ENCODE results near the gene MYH11. TPM values are rescaled to one million over a fixed set of nuclear protein-coding genes. Genes with fewer than 3 reads are reported as not detected.
A peak's percentile ranks its signal among the peaks of the same experiment; 100 is the strongest.

The MYH11 gene
- total RNA-seq, 2 donors from 2014 or later = 2,411 to 2,456 TPM

DNA sequence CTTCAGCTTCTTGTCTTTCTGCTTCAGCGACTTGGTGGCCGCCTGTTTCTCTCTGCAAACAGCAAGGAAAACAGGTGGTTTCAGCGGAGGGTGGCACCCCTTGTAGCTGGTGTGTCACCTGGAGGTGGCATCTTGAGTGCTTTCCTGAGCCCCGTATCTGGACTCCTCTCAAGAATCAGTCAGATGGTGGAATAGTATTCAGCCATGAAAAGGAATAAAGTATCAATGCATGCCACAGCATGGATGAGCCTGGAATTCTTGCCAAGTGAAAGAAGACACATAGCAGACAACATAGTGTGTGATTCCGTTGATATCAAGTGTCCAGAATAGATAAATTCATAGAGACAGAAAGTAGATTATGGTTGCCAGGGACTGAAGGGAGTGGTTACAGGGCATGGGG is 141.6 kb downstream of the MYH11 start:
- ATAC-seq (ENCODE audit: insufficient number of reproducible peaks, low FRiP score, low read depth) (no peak), DNase-seq (ENCODE audit: low spot score) (no peak)
- no peak overlapping the region for H3K4me3 ChIP-seq
- peaks cover 99% of the 10 kb centered on the region for H3K36me3 ChIP-seq
- H3K27me3 ChIP-seq (replicated peaks; ENCODE audit: insufficient read depth) = no peaks in the 10 kb centered on the region
- no peaks in the 10 kb centered on the region for H3K9me3 ChIP-seq
- TF ChIP-seq, protein P1, sequence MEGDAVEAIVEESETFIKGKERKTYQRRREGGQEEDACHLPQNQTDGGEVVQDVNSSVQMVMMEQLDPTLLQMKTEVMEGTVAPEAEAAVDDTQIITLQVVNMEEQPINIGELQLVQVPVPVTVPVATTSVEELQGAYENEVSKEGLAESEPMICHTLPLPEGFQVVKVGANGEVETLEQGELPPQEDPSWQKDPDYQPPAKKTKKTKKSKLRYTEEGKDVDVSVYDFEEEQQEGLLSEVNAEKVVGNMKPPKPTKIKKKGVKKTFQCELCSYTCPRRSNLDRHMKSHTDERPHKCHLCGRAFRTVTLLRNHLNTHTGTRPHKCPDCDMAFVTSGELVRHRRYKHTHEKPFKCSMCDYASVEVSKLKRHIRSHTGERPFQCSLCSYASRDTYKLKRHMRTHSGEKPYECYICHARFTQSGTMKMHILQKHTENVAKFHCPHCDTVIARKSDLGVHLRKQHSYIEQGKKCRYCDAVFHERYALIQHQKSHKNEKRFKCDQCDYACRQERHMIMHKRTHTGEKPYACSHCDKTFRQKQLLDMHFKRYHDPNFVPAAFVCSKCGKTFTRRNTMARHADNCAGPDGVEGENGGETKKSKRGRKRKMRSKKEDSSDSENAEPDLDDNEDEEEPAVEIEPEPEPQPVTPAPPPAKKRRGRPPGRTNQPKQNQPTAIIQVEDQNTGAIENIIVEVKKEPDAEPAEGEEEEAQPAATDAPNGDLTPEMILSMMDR (IDR thresholded peaks at IDR 0.05) = no peak
- H3K27ac ChIP-seq = no peak overlapping the region
- H3K4me1 ChIP-seq (ENCODE audit: control insufficient read depth in 1 of 2, low read depth in 2 of 2) = no peaks in the 10 kb centered on the region

DNA sequence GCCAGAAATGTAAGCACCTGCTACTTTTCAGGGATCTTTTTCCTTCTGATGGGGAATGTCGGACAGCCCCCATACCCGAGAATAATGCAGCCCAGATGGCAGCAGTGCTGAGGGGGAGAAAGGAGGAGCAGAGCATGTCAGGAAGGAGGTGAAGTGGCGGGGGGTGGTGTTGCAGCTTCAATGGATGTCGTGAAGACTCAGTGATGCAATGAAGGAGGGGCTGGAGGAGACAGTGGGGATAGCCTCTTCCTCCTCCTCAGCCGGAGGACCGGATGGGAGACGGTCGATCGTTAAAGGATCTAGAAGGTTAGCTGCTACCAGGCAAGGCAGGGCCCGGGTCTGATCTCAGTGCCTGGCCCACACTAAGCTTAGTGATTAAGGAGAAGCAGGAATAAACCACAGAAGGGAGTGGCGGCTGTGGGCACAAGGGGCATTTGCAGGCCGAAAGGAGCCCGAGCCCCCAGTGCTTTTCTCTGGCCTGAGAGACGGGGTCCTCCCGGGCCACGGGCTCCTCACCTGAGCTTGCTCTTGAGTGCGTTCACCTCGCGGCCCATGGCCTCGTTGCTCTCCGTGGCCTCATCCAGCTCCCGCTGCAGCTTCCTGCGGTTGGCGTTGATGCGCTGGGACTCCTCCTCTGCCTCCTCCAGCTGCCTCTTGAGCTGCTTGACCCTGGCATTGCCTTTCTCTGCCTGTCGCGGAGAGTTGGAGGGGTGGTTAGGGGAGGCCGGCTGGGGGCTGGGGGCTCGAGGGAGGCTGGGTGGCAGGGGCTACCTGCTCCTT is 142.2 kb downstream of the MYH11 start:
- Histone ChIP-seq H3K36me3 (peaks cover 99% of the 10 kb centered on the region), H3K4me3 (no peak overlapping the region), H3K9me3 (no peaks in the 10 kb centered on the region), H3K4me1 (ENCODE audit: control insufficient read depth in 1 of 2, low read depth in 2 of 2) (no peaks in the 10 kb centered on the region), H3K27me3 (replicated peaks; ENCODE audit: insufficient read depth) (no peaks in the 10 kb centered on the region), H3K27ac (no peak overlapping the region)
- DNase-seq (ENCODE audit: low spot score) (no peak), ATAC-seq (ENCODE audit: insufficient number of reproducible peaks, low FRiP score, low read depth) (no peak)
- TF ChIP-seq, protein P1 (IDR thresholded peaks at IDR 0.05) = no peak

DNA sequence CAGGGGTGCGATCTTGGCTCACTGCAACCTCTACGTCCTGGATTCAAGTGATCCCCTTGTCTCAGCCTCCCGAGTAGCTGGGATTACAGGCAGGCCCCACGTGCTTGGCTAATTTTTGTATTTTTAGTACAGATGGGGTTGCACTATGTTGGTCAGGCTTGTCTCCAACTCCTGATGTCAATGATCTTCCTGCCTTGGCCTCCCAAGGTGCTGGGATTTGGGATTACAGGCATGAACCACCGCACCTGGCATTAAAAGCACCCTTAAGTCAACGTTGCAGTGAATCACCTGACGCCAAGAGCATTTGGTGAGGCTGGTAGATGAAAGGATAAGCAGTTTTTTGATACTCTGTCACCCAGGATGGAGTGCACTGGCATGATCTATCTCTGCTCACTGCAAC is 147.8 kb downstream of the MYH11 start:
- peaks cover 95% of the 10 kb centered on the region for H3K36me3 ChIP-seq
- H3K27me3 ChIP-seq (replicated peaks; ENCODE audit: insufficient read depth) = no peaks in the 10 kb centered on the region
- DNase-seq (ENCODE audit: low spot score) (no peak), ATAC-seq (ENCODE audit: insufficient number of reproducible peaks, low FRiP score, low read depth) (no peak)
- no peak overlapping the region for H3K27ac ChIP-seq
- H3K4me3 ChIP-seq = no peak overlapping the region
- TF ChIP-seq, protein P1 (IDR thresholded peaks at IDR 0.05) = no peak
- peaks cover 0 to 13% of the 10 kb centered on the region in 2 donors for H3K4me1 ChIP-seq (ENCODE audit: control insufficient read depth in 1 of 2, low read depth in 2 of 2)
- H3K9me3 ChIP-seq = no peaks in the 10 kb centered on the region

DNA sequence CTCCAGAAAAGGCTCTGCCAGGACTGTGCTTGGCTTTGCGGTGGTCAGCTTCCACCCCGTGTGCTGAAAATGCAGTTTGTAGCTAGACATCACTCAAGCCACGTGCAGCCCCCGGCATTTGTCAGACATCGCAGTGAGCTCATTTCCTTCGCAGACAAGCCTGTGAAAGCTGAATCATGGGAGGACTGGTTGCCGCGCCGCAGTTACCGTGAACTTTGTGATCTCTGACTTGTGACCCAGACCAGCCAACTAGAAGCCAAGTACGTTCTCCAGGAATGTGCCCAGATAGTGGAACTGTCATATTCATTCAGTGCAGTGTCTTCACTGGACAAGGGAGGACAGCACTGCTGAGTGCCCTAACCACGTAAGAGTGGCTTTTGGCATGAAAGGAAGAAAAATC is 148.7 kb downstream of the MYH11 start:
- Histone ChIP-seq H3K36me3 (peaks cover 94% of the 10 kb centered on the region), H3K9me3 (no peaks in the 10 kb centered on the region), H3K27me3 (replicated peaks; ENCODE audit: insufficient read depth) (no peaks in the 10 kb centered on the region), H3K27ac (no peak overlapping the region), H3K4me1 (ENCODE audit: control insufficient read depth in 1 of 2, low read depth in 2 of 2) (peaks cover 0 to 13% of the 10 kb centered on the region in 2 donors), H3K4me3 (no peak overlapping the region)
- TF ChIP-seq, protein P1 (IDR thresholded peaks at IDR 0.05) = no peak
- ATAC-seq (ENCODE audit: insufficient number of reproducible peaks, low FRiP score, low read depth) (no peak), DNase-seq (ENCODE audit: low spot score) (no peak)

DNA sequence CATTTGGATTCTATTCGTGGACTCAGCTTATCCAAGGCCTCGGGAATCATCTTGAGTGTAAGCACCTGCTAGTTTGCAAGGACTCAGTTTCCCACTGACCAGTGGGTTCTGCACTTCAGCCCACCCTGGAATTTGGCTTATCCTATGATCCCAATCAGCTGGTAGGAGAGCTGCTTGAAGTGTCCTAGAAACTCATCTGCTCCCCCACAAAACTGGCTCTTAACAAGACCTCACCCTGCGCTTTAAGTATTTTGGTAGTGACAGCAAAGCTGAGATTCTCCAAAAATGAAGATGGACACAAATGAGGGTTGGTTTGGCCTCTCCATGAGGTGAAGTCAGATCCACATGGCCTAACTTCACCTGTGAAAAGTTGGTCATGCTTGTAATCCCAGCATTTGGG is 149.5 kb downstream of the MYH11 start:
- no peak overlapping the region for H3K4me3 ChIP-seq
- peak overlapping the region in 1 of 2 donors; percentile 14 for H3K27ac ChIP-seq
- H3K36me3 ChIP-seq = peaks cover 92% of the 10 kb centered on the region

More for the DNA sequence above, 149.5 kb downstream of the MYH11 start:
- ATAC-seq (ENCODE audit: insufficient number of reproducible peaks, low FRiP score, low read depth) (no peak), DNase-seq (ENCODE audit: low spot score) (no peak)
- TF ChIP-seq, protein P1 (IDR thresholded peaks at IDR 0.05) = no peak
- Histone ChIP-seq H3K4me1 (ENCODE audit: control insufficient read depth in 1 of 2, low read depth in 2 of 2) (peaks cover 0 to 13% of the 10 kb centered on the region in 2 donors), H3K9me3 (no peaks in the 10 kb centered on the region), H3K27me3 (replicated peaks; ENCODE audit: insufficient read depth) (no peaks in the 10 kb centered on the region)

All from thoracic aorta (tissue), 2 donors.